GM12872 (cell line): ENCODE data around the gene KRT36.

Experiments used
- CTCF ChIP-seq: IDR thresholded peaks from 3 replicates; pipeline ENCODE4 v1.5.1; 2011; ENCODE audit warnings: low read depth, mild to moderate bottlenecking, low read length, moderate library complexity; ENCODE audit not compliant: insufficient read depth

Gene KRT36

GRCh38 chr17:41476866-41477815 is 12.6 kb downstream of the KRT36 start:
- TF ChIP-seq CTCF, result no peak

GRCh38 chr17:41475421-41475820 is 14.3 kb downstream of the KRT36 start:
- TF ChIP-seq CTCF, result no peak

- TF ChIP-seq CTCF, result no peak
Measured at GRCh38 chr17:41474863-41475262, 14.8 kb downstream of the KRT36 start.

GRCh38 chr17:41468346-41468745 is 21.4 kb downstream of the KRT36 start:
- no peak for TF ChIP-seq CTCF

GRCh38 chr17:41467561-41467960 is 22.1 kb downstream of the KRT36 start:
- TF ChIP-seq CTCF, result no peak

- no peak for TF ChIP-seq CTCF
Measured at GRCh38 chr17:41466988-41467387, 22.7 kb downstream of the KRT36 start, which contains the start of gene KRT32. KRT32 (minus strand) TSS chr17:41467386; CDS start chr17:41467325, 61 bp downstream.

GRCh38 chr17:41464682-41465081 is 25.0 kb downstream of the KRT36 start:
- no peak for TF ChIP-seq CTCF
